AG08395 (cell line): ENCODE measurements around the gene CEP95.
"Not testable (repeated sequence)": the region's sequence is repeated elsewhere in the genome, so short reads cannot be mapped to it uniquely, and the experiment has no call there.

Source experiments
- DNase-seq: peaks from one replicate; pipeline ENCODE4 v3.0.0; 2012; ENCODE audit warnings: mixed read lengths, low spot score

CEP95 gene

GRCh38 chr17:64573214-64573613 lies 66.4 kb downstream of the CEP95 start:
- no peak for DNase-seq

GRCh38 chr17:64574646-64575045 lies 67.9 kb downstream of the CEP95 start:
- no peak for DNase-seq

- DNase-seq = no peak
Observed at GRCh38 chr17:64575431-64575830, 68.7 kb downstream of the CEP95 start.

- DNase-seq = not testable (repeated sequence)
Observed at GRCh38 chr17:64577025-64577424, 70.2 kb downstream of the CEP95 start.

- no peak for DNase-seq
Observed at GRCh38 chr17:64579917-64580316, 73.1 kb downstream of the CEP95 start.

GRCh38 chr17:64580384-64581315 lies 73.9 kb downstream of the CEP95 start:
- DNase-seq = no peak

GRCh38 chr17:64583038-64583437 lies 76.3 kb downstream of the CEP95 start:
- no peak for DNase-seq

GRCh38 chr17:64585146-64585545 lies 78.4 kb downstream of the CEP95 start:
- no peak for DNase-seq
